NCI-H1694 treated with DMSO at 0.1 percent for 48 hours (cell line): ENCODE measurements around the gene KIF4A.

ENCODE experiments used
- DNase-seq: peaks from one replicate; lab custom pipeline; 2025; lab: John Stamatoyannopoulos, UW

Gene KIF4A

GRCh38 chrX:70402721-70403120 lies 112.8 kb downstream of the KIF4A start:
- no peak for DNase-seq

GRCh38 chrX:70405003-70405402 lies 115.1 kb downstream of the KIF4A start:
- DNase-seq = no peak

- DNase-seq = no peak
Measured at GRCh38 chrX:70410921-70411320, 121.0 kb downstream of the KIF4A start.

- no peak for DNase-seq
Measured at GRCh38 chrX:70411475-70411874, 121.6 kb downstream of the KIF4A start.

GRCh38 chrX:70421618-70422017 lies 131.7 kb downstream of the KIF4A start:
- no peak for DNase-seq

- peak; percentile 6 for DNase-seq
Measured at GRCh38 chrX:70422851-70423341, 133.0 kb downstream of the KIF4A start, which contains the start of gene GDPD2. Gene GDPD2 (plus strand): TSS chrX:70423314. CDS start chrX:70424985, 1,671 bp downstream.

GRCh38 chrX:70423936-70424675 lies 134.2 kb downstream of the KIF4A start:
- DNase-seq = no peak

GRCh38 chrX:70424801-70425200 lies 134.9 kb downstream of the KIF4A start:
- DNase-seq = no peak

GRCh38 chrX:70426286-70427278 lies 136.7 kb downstream of the KIF4A start:
- no peak for DNase-seq

GRCh38 chrX:70427365-70427764 lies 137.5 kb downstream of the KIF4A start:
- DNase-seq = no peak

GRCh38 chrX:70429759-70430158 lies 139.9 kb downstream of the KIF4A start:
- DNase-seq = no peak

- no peak for DNase-seq
Measured at GRCh38 chrX:70432936-70433847, 143.3 kb downstream of the KIF4A start.

- DNase-seq = peak; percentile 48
Measured at GRCh38 chrX:70433848-70434351, 144.0 kb downstream of the KIF4A start.

GRCh38 chrX:70434352-70434866 lies 144.5 kb downstream of the KIF4A start:
- peak; percentile 51 for DNase-seq

GRCh38 chrX:70434914-70435586 lies 145.1 kb downstream of the KIF4A start:
- DNase-seq = no peak

GRCh38 chrX:70436343-70436742 lies 146.4 kb downstream of the KIF4A start:
- DNase-seq = peak; percentile 24

GRCh38 chrX:70437011-70437410 lies 147.1 kb downstream of the KIF4A start:
- no peak for DNase-seq

GRCh38 chrX:70437921-70438665 lies 148.2 kb downstream of the KIF4A start:
- no peak for DNase-seq

- no peak for DNase-seq
Measured at GRCh38 chrX:70439016-70439415, 149.1 kb downstream of the KIF4A start.

- DNase-seq = no peak
Measured at GRCh38 chrX:70442224-70442623, 152.3 kb downstream of the KIF4A start.
